ENCODE measurements around the gene TIAM2. TPM values are rescaled to one million over a fixed set of nuclear protein-coding genes. Genes with fewer than 3 reads are reported as not detected.
"Not testable (repeated sequence)": the region's sequence is repeated elsewhere in the genome, so short reads cannot be mapped to it uniquely, and the experiment has no call there.

TIAM2 gene
- total RNA-seq, 1 experiment from 2014 or later, result 1.9 TPM

DNA sequence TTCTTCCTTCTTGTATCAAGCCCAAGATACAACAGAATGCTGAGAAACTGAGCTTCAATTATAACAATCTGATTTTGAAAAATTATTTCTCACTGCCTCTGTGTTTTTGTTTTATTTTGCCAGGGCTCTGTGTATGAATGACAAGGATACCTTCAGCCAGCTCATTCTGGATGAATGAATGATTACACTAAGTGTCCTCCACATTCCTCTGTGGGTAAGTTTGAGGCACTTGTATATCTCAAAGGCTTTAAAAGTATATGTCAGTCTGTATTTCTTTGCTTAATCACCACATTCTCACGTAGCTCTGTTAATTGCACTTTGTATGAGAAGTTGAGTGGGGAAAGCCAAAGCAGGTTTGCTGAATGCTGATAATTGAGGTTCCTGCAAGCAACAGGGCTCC lies 95.1 kb downstream of the TIAM2 start:
- DNase-seq (ENCODE audit: low read depth), result no peak

DNA sequence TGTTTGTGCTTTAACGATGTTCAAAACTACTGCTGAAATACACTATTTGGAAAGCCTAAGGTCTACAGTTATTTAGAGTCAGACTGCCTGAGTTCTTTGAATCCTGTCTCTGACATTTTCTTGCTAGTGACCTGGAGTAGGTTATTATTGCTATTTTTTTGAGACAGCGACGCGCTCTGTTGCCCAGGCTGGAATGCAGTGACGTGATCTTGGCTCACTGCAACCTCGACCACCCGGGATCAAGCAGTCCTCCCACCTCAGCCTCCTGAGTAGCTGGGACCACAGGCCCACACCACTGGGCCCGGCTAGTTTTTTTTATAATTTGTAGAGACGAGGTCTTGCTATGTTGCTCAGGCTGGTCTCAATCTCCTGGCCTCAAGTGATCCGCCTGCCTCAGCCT lies 96.6 kb downstream of the TIAM2 start:
- DNase-seq (ENCODE audit: low read depth), result no peak

DNA sequence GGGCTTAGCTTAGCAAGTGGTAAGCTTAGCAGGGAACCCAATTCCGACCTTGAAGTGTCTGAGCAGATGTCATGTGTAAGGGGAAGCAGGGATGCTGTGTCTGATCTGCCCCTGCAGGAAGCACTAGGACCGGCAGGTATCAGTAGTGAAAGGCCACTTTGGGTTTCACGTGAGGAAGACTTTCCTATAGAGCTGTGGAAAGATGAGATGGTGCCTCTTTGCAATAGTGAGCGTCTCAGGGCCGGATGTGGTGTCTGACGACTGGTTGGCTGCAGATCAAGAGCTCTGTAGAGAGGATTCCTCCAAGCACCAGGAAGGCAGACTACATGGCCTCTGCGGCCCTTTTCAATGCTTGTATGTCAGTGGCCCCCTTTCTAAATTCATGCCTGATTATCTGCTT lies 98.3 kb downstream of the TIAM2 start:
- peak; percentile 46 for DNase-seq (ENCODE audit: low read depth)

DNA sequence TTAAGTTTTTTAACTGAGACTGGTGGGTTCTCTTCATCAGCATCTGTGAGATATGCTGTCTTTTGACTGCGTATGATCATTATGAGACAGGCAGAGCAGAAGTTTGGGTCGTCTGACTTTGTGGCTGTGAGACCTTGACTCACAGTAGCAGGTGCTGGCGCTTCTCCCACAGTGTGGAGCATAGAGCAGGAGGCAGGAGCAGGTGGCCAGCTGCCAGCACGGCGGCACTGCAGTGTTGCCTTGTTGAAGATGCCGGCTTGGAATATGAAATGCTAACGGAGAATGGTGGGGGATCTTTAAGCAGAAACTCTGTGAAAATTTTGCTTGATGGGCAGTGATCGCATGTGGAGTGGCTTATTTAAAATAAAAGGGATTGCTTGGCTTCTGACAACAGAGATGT lies 105.0 kb downstream of the TIAM2 start:
- DNase-seq (ENCODE audit: low read depth), result no peak

DNA sequence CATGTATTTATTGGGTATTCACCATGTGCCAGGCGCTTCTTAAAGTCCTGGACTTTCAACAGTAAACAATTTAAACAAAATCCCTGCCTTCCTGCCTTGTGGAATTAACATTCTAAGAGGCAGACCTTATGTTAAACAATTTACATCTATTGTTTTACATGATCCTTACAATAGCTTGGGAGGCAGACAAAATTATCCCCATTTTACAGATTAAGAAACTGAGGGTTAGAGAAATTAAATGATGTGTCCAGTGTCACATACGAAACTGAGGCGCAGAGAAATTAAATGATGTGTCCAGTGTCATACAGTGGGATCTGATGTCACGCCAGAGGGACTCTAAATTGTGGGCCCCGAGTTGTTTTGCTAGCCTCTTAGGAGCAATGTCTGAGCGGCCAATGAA lies 105.5 kb downstream of the TIAM2 start:
- no peak for DNase-seq (ENCODE audit: low read depth)

DNA sequence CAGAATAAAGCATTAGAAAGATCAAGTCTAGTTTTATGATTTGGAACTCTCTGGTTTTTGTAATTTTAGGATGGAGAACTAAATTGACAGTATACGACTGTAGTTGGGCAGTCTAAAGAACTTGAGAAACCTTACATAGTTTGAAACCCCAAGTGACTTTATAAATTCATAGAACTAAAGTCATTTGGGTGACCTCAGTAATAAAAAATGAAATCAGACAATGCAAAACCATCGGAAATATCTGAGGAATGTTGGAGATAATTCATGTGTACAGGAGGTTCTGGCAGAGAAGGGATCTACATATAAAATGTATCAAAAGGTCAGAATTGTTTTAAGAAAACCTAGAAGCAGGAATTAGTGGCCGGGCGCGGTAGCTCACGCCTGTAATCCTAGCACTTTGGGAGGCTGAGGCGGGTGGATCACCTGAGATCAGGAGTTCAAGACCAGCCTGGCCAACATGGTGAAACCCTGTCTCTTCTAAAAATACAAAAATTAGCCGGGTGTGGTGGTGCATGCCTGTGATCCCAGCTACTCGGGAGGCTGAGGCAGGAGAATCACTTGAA lies 108.0 kb downstream of the TIAM2 start:
- peak; percentile 36 for DNase-seq (ENCODE audit: low read depth)

DNA sequence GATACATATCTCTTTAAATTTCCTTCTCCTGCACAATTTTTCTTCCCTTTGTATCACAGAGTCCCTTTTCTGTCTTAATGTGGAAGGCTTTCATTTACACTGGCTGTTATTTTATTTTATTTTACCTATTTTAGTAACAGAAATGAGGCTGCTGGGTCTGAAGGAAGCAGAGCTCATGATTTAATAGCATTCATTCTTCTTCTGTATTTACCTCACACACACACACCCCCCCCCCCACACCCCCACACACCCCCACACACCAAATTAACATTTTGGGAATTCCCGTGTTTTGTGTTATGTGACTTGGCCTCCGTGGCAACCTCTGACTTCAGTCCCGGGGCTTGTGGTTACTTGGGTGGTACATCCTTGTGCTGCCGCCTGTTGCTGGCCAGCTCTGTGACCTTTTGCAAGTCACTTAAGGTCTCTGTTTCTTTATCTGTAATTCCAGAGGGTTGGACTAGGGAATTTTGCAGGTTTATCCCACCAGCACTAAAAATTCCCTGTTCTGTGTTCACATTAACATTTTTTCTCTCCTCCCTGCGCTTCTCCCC lies 108.8 kb downstream of the TIAM2 start:
- DNase-seq (ENCODE audit: low read depth), result no peak

DNA sequence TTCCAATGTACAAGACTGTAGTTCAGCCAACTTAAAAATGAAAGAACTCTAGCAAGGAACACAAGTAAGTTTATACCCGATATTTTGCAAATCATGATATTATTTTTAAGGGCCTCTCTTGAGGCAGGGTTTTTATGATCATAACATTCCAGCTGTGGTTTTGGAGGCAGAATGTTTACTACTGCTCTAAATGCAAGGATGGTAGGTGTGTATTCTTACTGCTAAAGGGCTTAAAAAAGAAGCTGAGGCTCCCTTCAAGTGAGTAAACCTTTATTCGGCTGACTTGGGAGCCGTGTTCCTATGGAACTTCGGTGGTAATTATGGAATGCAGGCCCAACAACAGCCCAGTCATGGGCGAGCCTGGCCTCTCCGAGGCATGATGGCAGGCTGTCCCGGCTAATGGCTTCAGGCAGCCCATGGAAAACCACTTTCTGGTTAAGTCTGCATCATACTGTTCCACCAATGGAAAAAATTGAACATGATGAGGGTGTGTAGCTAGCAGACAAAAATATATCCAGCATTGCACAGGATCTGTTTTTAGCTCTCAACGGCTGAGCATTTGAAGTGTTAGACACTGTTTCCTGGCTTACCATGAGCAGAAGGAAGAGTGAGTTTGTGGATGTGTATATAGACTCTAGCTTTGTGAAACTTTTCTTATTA lies 111.5 kb downstream of the TIAM2 start:
- no peak for DNase-seq (ENCODE audit: low read depth)

DNA sequence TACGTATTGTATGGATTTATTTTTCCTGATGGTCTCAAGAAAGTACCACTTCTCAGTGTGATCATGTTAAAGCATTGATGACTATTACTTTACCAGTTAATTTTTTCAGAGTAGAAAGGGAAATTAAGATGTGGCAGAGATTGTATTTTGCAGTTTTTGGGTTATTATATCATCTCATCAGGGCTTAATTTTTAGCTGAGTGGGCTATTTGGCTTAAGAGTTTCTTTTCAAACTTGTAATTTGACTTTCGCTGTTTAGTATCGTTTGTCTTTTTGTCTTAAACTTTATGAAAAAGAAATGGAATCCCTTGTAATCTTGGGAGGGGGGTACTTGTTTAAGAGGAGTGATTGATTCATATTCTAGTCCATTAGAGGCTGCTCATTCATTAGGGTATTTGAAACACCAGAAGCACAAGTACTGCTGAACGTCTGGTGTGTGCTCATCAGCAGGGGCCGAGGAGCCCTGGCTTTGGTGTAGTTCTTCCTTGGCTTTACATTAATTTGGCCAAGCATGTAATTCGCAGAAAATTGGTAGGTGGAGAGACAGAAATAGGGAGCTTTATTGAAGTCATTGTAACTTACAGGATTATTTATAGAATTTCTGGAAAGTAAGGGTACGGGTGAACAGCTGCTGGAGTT lies 112.4 kb downstream of the TIAM2 start:
- no peak for DNase-seq (ENCODE audit: low read depth)

DNA sequence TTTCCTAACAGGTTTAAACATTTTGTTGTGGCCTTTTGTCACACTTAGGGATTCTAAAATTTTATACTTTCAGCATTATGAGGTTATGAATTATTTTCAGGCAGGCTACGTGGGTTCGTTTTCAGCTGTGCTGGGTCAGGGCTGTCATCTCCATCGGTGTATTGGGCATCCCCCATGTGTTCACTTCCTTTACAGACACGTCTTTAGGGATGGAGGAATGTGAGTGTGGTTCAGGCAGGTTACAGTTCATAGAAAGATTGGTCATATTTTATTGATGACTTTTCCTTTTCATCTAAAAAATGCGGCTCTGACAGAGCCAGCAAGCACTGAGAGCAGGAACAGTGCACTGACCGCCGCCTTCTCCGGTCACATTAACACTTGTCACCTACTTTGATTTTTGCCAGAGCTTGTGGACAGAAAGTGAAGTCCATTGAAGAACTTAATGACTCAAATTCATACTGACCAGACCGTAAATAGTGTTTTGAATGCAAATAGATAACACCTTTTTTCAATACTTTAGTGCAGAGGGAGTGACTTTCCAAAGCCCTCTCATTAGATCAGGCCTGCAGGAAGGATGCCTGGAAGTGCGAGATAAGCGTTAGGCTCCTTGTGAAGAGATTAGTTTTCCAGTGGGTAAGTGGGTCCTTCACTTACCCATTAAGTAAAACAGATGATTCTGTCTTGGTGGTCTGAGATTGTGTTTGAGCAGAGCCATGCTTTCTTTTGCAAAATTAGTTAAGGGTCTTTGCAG lies 113.1 kb downstream of the TIAM2 start:
- DNase-seq (ENCODE audit: low read depth), result no peak

DNA sequence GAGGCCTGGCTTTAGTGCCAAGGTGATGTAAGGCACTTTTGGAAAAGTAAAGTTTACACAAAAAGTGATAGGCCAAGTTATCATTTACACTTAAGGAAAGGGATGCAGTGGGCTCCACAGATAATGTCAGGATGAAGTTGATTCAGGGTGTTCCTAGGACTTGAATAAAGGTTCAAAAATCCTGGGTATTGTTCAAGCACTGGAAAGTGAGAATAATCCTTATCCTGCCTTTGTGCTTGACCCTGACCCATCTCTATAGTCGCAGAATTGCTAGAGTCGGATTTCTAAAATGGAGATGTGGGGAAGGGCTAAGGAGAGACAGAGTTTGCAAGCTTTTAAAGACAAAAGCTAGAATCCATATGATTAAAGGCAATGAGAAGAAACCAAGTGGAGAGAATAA lies 115.6 kb downstream of the TIAM2 start:
- DNase-seq (ENCODE audit: low read depth), result no peak

DNA sequence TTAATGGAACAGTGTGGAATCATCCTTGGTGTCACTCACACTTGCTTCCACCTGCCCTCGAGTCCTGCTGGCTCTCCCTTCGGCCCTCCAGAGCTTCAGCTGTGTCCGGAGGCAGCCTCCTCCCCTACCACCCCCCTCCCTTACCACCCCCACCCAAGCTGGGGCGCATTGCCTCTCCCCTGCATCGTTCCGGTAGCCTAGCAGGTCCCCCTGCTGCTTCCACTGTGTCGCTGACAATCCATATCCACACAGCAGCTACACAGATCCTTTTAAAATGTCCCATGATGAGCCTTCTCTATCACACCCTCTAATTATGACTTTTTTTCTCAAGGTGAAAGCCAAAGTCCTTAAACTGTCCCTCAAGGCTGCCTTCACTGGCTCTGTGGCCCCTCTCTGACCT lies 117.6 kb downstream of the TIAM2 start:
- no peak for DNase-seq (ENCODE audit: low read depth)

DNA sequence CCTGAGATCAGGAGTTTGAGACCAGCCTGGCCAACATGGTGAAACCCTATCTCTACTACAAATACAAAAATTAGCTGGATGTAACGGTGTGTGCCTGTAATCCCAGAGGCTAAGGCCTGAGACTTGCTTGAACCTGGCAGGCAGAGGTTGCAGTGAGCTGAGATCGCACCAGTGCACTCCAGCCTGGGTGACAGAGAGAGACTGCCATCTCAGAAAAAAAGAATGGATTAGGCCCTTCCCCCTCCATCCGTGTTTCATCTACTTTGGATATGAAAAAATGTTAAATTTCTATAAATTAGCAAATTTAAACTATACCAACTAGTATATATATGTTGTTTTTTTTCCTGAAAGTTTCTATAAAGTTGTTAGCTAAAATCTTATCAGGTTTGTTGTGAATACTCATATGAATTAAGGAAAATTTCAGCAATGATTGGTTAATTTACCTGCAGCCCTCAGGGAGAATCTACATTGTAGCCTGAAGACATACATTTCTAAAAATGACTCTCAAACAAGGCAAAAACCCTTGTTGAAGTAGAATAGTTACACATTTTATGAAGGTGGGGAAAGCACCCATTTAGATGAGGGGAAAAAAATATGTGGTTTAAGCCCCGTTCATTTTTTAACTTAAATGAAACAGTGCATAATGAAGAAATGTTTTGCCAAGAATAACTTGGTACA lies 120.9 kb downstream of the TIAM2 start:
- DNase-seq (ENCODE audit: low read depth), result no peak

DNA sequence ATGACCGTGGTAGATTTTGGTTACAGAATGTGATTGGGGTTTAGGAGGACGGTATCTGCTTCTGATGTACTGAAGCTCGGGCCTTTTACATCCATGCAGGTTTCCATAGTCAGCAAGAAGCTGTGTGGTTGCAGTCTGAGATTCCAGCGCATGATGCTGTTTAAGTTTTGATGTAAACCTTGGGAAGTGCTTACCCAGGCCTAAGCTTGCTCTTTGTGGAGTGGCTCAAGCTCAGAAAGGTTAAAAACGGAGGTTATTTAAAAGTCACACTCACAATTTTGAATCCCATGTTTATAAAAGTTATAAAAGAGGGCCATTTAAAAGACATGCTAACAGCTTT lies 121.4 kb downstream of the TIAM2 start:
- DNase-seq (ENCODE audit: low read depth), result no peak

DNA sequence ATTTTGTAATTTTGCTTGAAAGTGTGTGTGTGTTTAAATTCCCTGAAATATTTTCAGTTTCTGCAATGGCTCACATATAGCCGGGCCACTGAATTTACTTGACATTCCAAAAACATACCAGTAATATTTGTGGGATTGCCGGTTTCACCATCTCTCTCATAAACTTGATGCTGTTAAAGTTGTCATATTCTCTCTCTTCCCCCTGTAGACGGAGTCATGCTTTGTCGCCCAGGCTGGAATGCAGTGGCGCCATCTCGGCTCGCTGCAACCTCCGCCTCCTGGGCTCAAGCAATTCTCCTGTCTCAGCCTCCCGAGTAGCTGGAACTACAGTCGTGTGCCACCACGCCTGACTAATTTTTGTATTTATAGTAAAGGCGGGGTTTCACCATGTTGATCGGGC lies 122.1 kb downstream of the TIAM2 start:
- no peak for DNase-seq (ENCODE audit: low read depth)

DNA sequence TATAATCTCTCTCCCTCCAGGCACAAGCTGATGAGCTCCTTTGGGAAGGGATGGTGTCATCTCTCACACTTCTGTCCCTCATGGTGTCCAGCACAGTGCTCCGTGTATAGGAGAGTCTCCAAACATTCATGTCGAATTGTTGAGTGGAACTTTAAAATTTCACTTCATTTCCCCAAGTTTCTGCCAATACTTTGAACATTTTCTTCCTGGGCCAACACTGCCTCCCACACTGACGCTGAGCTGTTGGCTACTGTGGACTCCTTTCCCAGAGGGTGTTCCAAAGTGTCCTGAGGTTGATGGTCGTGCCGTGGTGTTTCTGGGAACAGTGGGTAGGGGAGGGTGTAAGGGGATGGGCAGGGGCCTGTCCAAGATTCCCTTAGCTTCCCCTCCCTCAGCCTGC lies 122.7 kb downstream of the TIAM2 start:
- no peak for DNase-seq (ENCODE audit: low read depth)

DNA sequence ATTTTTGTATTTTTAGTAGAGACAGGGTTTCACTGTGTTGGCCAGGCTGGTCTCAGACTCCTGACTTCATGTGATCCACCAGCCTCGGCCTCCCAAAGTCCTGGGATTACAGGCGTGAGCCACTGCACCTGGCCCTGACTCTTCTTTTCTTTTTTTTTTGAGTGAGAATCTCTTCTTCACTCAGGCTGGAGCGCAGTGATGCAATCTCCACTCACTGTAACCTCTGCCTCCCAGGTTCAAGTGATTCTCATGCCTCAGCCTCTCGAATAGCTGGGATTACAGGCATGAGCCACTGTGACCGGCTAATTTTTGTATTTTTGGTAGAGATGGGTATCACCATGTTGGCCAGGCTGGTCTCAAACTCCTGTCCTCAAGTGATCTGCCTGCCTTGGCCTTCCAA lies 124.1 kb downstream of the TIAM2 start:
- not testable (repeated sequence) for DNase-seq (ENCODE audit: low read depth)

DNA sequence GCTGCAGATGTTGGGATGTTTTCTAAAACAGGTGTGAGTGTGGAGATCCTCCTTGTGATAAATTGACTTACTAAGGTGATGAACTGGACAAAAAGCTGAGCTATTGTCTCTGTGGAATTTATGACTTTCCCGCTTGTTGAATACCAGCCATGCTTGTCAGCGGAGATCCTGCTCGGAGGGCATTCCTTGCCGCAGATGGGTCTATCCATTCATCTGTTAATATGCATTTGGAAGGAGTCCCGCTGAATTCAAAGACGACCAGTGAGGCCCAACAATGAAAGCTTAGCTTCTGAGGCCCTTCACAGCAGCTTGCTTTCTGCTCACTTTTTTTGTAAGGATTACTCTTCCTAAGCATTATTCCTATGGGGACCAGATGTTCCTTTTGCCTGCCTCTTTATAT lies 124.9 kb downstream of the TIAM2 start:
- no peak for DNase-seq (ENCODE audit: low read depth)

DNA sequence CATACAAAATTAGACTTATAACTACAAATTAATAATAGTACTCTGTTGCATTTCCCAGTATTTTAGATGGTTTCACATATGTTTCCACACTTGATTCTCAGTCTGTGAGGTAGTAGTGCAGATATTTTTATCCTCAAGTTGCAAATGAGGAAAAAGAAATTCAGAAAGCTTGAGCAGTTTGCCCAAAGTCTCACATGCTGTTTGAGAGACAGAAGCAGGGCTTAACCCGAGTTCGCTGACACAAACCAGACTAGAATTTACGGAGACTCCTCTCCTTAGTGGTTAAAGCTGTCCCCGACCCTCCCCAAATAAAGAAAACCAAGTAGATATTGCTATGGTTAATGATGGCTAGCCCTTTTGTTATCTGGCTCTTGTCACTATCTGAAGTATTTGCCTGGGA lies 126.2 kb downstream of the TIAM2 start:
- no peak for DNase-seq (ENCODE audit: low read depth)

DNA sequence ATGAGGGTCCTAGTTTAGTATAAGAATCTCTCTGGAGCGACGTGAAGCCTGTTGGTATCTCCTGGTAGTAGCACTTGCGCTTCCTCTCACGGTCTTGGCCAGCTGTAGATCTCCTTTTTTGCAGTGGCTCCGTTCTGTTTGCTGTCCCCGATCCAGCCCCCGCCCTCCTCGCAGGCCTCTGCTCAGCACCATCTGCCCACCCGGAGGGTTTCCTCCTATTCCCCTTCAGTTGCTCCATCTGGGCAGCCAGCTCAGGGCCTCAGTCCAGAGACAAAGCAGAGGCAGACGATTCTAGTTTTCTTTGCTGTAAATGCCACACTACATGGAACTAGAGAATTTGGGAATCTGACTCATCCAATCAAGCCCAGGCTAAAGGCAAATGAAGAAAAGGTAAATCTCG lies 126.6 kb downstream of the TIAM2 start:
- no peak for DNase-seq (ENCODE audit: low read depth)

DNA sequence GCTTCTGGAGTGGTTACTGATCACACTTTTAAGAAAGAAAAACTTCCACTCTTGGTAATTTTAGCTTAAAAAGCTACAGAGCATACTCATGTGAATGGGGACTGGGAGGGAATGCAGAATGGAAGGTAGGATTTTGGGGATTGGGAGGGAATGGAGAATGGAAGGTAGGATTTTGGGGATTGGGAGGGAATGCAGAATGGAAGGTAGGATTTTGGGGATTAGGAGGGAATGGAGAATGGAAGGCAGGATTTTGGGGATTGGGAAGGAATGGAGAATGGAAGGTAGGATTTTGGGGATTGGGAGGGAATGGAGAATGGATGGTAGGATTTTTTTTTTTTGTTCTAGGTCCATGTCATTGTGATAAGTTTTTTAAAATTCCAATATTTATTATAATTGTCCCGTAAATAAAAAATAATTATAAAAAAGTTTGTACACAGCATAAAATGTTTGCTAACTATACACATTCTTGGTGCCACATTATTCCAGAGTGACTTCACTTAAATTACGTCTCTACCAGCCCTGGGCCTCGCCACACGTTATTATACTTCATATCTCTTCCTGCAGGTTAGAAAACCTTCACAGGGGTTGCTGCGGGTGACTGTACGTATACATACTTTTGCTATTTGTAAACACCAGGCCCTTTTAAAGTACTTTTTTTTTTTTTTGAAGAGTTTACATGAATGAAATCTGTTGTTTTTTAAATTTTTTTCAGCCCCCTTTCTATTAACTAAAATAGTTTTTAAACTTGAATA lies 127.3 kb downstream of the TIAM2 start:
- DNase-seq (ENCODE audit: low read depth), result no peak

Data from HT1080 (cell line).